Suprapubic skin (tissue), 4 donors: ENCODE results near the gene ABCA9. TPM values are rescaled to one million over a fixed set of nuclear protein-coding genes. Genes with fewer than 3 reads are reported as not detected.
"Not testable (repeated sequence)": the region's sequence is repeated elsewhere in the genome, so short reads cannot be mapped to it uniquely, and the experiment has no call there.

ENCODE experiments used
- DNase-seq, 2 donors: peaks; one replicate each; pipeline ENCODE4 v3.0.0-alpha.2; 2019; ENCODE audit warnings: low spot score in 2 of 2
- H3K27ac ChIP-seq: fragments of 200-600 bp; sonication (generic); one replicate; pipeline ENCODE4 v1.5.1; 2019
- H3K27me3 ChIP-seq: fragments of 200-600 bp; sonication (generic); one replicate; pipeline ENCODE4 v1.5.1; 2019
- H3K36me3 ChIP-seq: fragments of 200-600 bp; sonication (generic); one replicate; pipeline ENCODE4 v1.5.1; 2019
- H3K4me1 ChIP-seq: fragments of 200-600 bp; sonication (generic); one replicate; pipeline ENCODE4 v1.5.1; 2019
- H3K4me3 ChIP-seq: fragments of 200-600 bp; sonication (generic); one replicate; pipeline ENCODE4 v1.5.1; 2019; ENCODE audit warnings: mild to moderate bottlenecking
- H3K9me3 ChIP-seq: fragments of 200-600 bp; sonication (generic); one replicate; pipeline ENCODE4 v1.5.1; 2019
- CTCF ChIP-seq, 2 donors: fragments of 200-600 bp in 1 of 2; fragments of 450-650 bp in 1 of 2; sonication (generic) in 1 of 2; IDR thresholded peaks; one replicate each; pipeline ENCODE4 v1.5.1; 2016 to 2019; ENCODE audit warnings: antibody characterized with exemption in 2 of 2, mild to moderate bottlenecking in 1 of 2, moderate library complexity in 1 of 2
- EP300 ChIP-seq: sonication (generic); formaldehyde crosslinking; IDR thresholded peaks from one replicate; pipeline ENCODE4 v1.6.1; 2017; ENCODE audit warnings: antibody characterized with exemption
- POLR2A ChIP-seq, 2 donors: fragments of 450-650 bp; IDR thresholded peaks; one replicate each; pipeline ENCODE4 v1.6.1; 2017; ENCODE audit warnings: antibody characterized with exemption in 2 of 2, mild to moderate bottlenecking in 2 of 2, moderate library complexity in 2 of 2
- POLR2AphosphoS5 ChIP-seq, 3 donors: sonication (generic); formaldehyde crosslinking; IDR thresholded peaks; one replicate each; pipeline ENCODE4 v1.6.1; 2017; ENCODE audit warnings: antibody characterized with exemption in 3 of 3
- WGBS: methylation state at CpG from one replicate; pipeline ENCODE4 v1.1.5; 2018; 5-methylcytosine and 5-hydroxymethylcytosine counted together
- total RNA-seq, 4 donors: library from RNA; depleted of rRNA; stranded (reverse); fragments of >200 nt; gene quantifications; one replicate each; pipeline ENCODE4 v1.1.0, GENCODE V29; 2016

ABCA9 gene
- total RNA-seq, 4 donors from 2014 or later: 1.7 to 69.0 (median 6.0) TPM

GRCh38 chr17:68972119-68972704 lies 88.5 kb downstream of the ABCA9 start:
- Histone ChIP-seq H3K27ac (no peak overlapping the region), H3K4me1 (no peaks in the 10 kb centered on the region), H3K36me3 (peaks cover 3% of the 10 kb centered on the region), H3K27me3 (no peaks in the 10 kb centered on the region), H3K4me3 (no peak overlapping the region), H3K9me3 (no peaks in the 10 kb centered on the region)
- WGBS: 50% methylated on average over 4 of the region's 4 CpGs
- TF ChIP-seq CTCF (IDR thresholded peaks at IDR 0.05): peak; percentile 37 to 42
- TF ChIP-seq POLR2AphosphoS5 (IDR thresholded peaks at IDR 0.05): no peak
- DNase-seq: no peak

GRCh38 chr17:68969101-68969500 lies 91.6 kb downstream of the ABCA9 start:
- no peak overlapping the region for H3K4me3 ChIP-seq
- no peaks in the 10 kb centered on the region for H3K36me3 ChIP-seq
- H3K9me3 ChIP-seq: no peaks in the 10 kb centered on the region
- H3K4me1 ChIP-seq: no peaks in the 10 kb centered on the region
- TF ChIP-seq POLR2AphosphoS5 (IDR thresholded peaks at IDR 0.05) (no peak), CTCF (IDR thresholded peaks at IDR 0.05) (no peak), POLR2A (IDR thresholded peaks at IDR 0.05) (no peak), EP300 (no peak)
- 58% methylated on average over 5 of the region's 5 CpGs for WGBS
- no peaks in the 10 kb centered on the region for H3K27me3 ChIP-seq
- H3K27ac ChIP-seq: no peak overlapping the region
- no peak for DNase-seq

- H3K27me3 ChIP-seq: no peaks in the 10 kb centered on the region
- no peak overlapping the region for H3K27ac ChIP-seq
- WGBS: 91% methylated on average over 4 of the region's 4 CpGs
- peaks cover 7% of the 10 kb centered on the region for H3K4me1 ChIP-seq
- TF ChIP-seq CTCF (IDR thresholded peaks at IDR 0.05) (no peak), EP300 (no peak), POLR2A (IDR thresholded peaks at IDR 0.05) (no peak)
- no peak for DNase-seq
- no peak overlapping the region for H3K4me3 ChIP-seq
- no peaks in the 10 kb centered on the region for H3K9me3 ChIP-seq
- H3K36me3 ChIP-seq: no peaks in the 10 kb centered on the region
These were observed 96.8 kb downstream of the ABCA9 start for GRCh38 chr17:68963958-68964357.

GRCh38 chr17:68961214-68961882 lies 99.4 kb downstream of the ABCA9 start:
- peaks cover 7% of the 10 kb centered on the region for H3K4me1 ChIP-seq
- no peak for DNase-seq
- H3K27me3 ChIP-seq: no peaks in the 10 kb centered on the region
- no peaks in the 10 kb centered on the region for H3K9me3 ChIP-seq
- WGBS: 33% methylated on average over 9 of the region's 9 CpGs
- TF ChIP-seq POLR2AphosphoS5 (IDR thresholded peaks at IDR 0.05) (no peak), EP300 (no peak), CTCF (IDR thresholded peaks at IDR 0.05) (no peak), POLR2A (IDR thresholded peaks at IDR 0.05) (no peak)
- H3K36me3 ChIP-seq: no peaks in the 10 kb centered on the region
- H3K4me3 ChIP-seq: no peak overlapping the region
- H3K27ac ChIP-seq: no peak overlapping the region

- H3K36me3 ChIP-seq, H3K4me3 ChIP-seq, H3K9me3 ChIP-seq, H3K27ac ChIP-seq, H3K27me3 ChIP-seq, DNase-seq: not testable (repeated sequence)
- 96% methylated on average over 2 of the region's 2 CpGs for WGBS
- peaks cover 10% of the 10 kb centered on the region for H3K4me1 ChIP-seq
These were observed 101.6 kb downstream of the ABCA9 start for GRCh38 chr17:68959117-68959516.

GRCh38 chr17:68957944-68958343 lies 102.8 kb downstream of the ABCA9 start:
- TF ChIP-seq POLR2A (IDR thresholded peaks at IDR 0.05) (no peak), CTCF (IDR thresholded peaks at IDR 0.05) (no peak), POLR2AphosphoS5 (IDR thresholded peaks at IDR 0.05) (no peak), EP300 (no peak)
- Histone ChIP-seq H3K4me3 (no peak overlapping the region), H3K9me3 (no peaks in the 10 kb centered on the region), H3K27ac (no peak overlapping the region), H3K4me1 (peaks cover 10% of the 10 kb centered on the region), H3K27me3 (no peaks in the 10 kb centered on the region), H3K36me3 (no peaks in the 10 kb centered on the region)
- no peak for DNase-seq
- 79% methylated on average over 1 of the region's 1 CpG for WGBS
